H4 (cell line): ENCODE measurements around the gene KRT28. TPM values are rescaled to one million over a fixed set of nuclear protein-coding genes. Genes with fewer than 3 reads are reported as not detected.

Source experiments
- DNase-seq: peaks from one replicate; pipeline ENCODE4 v3.0.0-alpha.2; 2015; ENCODE audit warnings: low spot score
- total RNA-seq: library from RNA; depleted of rRNA; stranded (reverse); fragments of >200 nt; shearing (Covaris generic); gene quantifications from 2 replicates; pipeline ENCODE4 v1.2.3, GENCODE V29; 2014; rRNA removed

The KRT28 gene
- total RNA-seq = not detected in 2 replicates

- no peak for DNase-seq
These were observed at the start of gene KRT28 for GRCh38 chr17:40799859-40800258. Gene KRT28, minus strand, starts transcription at chr17:40799959. Its CDS starts 66 bp downstream, at chr17:40799893.

- DNase-seq = no peak
These were observed 49.0 kb upstream of the KRT28 start for GRCh38 chr17:40848583-40849235.

- DNase-seq = no peak
These were observed 46.9 kb upstream of the KRT28 start for GRCh38 chr17:40846515-40847144.

GRCh38 chr17:40844671-40845107, 44.9 kb upstream of the KRT28 start:
- DNase-seq = no peak

GRCh38 chr17:40843242-40843641, 43.5 kb upstream of the KRT28 start:
- DNase-seq = no peak

- DNase-seq = no peak
These were observed 41.5 kb upstream of the KRT28 start for GRCh38 chr17:40841246-40841645.

GRCh38 chr17:40839194-40839593, 39.4 kb upstream of the KRT28 start:
- no peak for DNase-seq

- no peak for DNase-seq
These were observed 36.3 kb upstream of the KRT28 start for GRCh38 chr17:40836020-40836419.

- DNase-seq = no peak
These were observed 34.1 kb upstream of the KRT28 start for GRCh38 chr17:40833882-40834281.

GRCh38 chr17:40832840-40833239, 33.1 kb upstream of the KRT28 start:
- DNase-seq = no peak

- no peak for DNase-seq
These were observed 30.5 kb upstream of the KRT28 start for GRCh38 chr17:40830085-40830776.

GRCh38 chr17:40828454-40829044, 28.8 kb upstream of the KRT28 start:
- DNase-seq = no peak

- no peak for DNase-seq
These were observed 28.1 kb upstream of the KRT28 start for GRCh38 chr17:40827746-40828453.

- no peak for DNase-seq
These were observed 25.8 kb upstream of the KRT28 start for GRCh38 chr17:40825599-40825998.

- DNase-seq = no peak
These were observed 24.5 kb upstream of the KRT28 start for GRCh38 chr17:40824015-40824832.

GRCh38 chr17:40822132-40822812, 22.5 kb upstream of the KRT28 start, which contains the start of gene KRT10:
Gene KRT10, minus strand, starts transcription at chr17:40822614. Its CDS starts 29 bp downstream, at chr17:40822585.
- DNase-seq = no peak

- no peak for DNase-seq
These were observed 21.8 kb upstream of the KRT28 start for GRCh38 chr17:40821536-40821935.

GRCh38 chr17:40820228-40820838, 20.6 kb upstream of the KRT28 start:
- DNase-seq = no peak

GRCh38 chr17:40819528-40820125, 19.9 kb upstream of the KRT28 start:
- no peak for DNase-seq
